ENCODE data around the gene AGAP2. TPM values are rescaled to one million over a fixed set of nuclear protein-coding genes. Genes with fewer than 3 reads are reported as not detected.

AGAP2 gene
- total and polyA plus RNA-seq, 2 of the 8 experiments (the other 6 are each of a cell fraction or from before 2014, with no cell fraction given), result 1.5 TPM

DNA sequence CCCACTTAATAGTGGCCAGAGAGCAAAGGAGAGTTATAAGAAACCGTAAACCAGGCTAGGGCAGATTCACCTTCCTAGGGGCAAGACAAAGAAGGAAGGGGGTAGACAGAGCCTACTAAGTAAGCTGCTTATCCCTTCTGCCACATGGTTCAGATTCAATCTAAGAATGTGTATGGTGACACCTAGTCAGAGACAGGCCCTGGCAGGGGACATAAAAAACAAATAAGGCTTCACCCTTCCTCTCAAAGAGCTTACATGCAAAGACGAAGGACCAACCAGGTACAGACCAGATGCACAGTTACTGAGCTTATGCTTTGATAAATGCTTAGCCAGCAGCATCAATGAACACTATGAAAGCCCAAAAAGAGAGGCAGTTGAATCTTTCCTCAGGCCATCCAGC, 23.9 kb upstream of the AGAP2 start:
- no peak overlapping the region for H2AK5ac ChIP-seq (ENCODE audit: low read depth, low read length)
- no peak overlapping the region for H3K9ac ChIP-seq (replicated peaks in 1 of 4; ENCODE audit: extremely low read depth in 1 of 4, low read depth in 3 of 4, low read length in 3 of 4)
- peaks cover 11 to 22% (median 19%) of the 10 kb centered on the region in 4 experiments for H3K4me1 ChIP-seq (replicated peaks in 1 of 4; ENCODE audit: control insufficient read depth in 3 of 4, insufficient read depth in 4 of 4, low read length in 3 of 4)
- H2BK20ac ChIP-seq (ENCODE audit: low read length), result no peak overlapping the region
- no peak overlapping the region for H3K4me3 ChIP-seq (ENCODE audit: extremely low read depth in 1 of 4, insufficient read depth in 2 of 4, low read depth in 3 of 4, low read length in 4 of 4)
- CTCF ChIA-PET (ENCODE audit: partially characterized antibody), result interaction anchor here (0.7 to 1.3 kb wide), 3 partner anchors 19 to 36 kb away, joined by 3 to 5 read pairs (median 4); no protein-coding TSS in a partner anchor
- H4K5ac ChIP-seq (ENCODE audit: insufficient read length, low read depth, low read length), result no peak overlapping the region
- no peaks in the 10 kb centered on the region for H3K79me2 ChIP-seq (ENCODE audit: control insufficient read depth in 1 of 2, insufficient read depth in 2 of 2, low read length in 2 of 2)
- H2BK12ac ChIP-seq (ENCODE audit: low read depth, low read length), result no peak overlapping the region
- no peak overlapping the region for H2AFZ ChIP-seq (ENCODE audit: low read length)
- peaks cover 0 to 3% (median 0%) of the 10 kb centered on the region in 4 experiments; a peak in 2 of 8 replicates for H3K36me3 ChIP-seq (ENCODE audit: control insufficient read depth in 2 of 4, insufficient read depth in 4 of 4, low read length in 3 of 4)
- H4K91ac ChIP-seq (replicated peaks; ENCODE audit: insufficient read length, low read length), result no peak overlapping the region
- no peak overlapping the region for H3K27ac ChIP-seq (ENCODE audit: low read depth, low read length)
- DNase-seq (ENCODE audit: low read depth in 1 of 2, low spot score in 2 of 2) (no peak), FAIRE-seq (no peak)
- H3K27me3 ChIP-seq (replicated peaks in 1 of 4; ENCODE audit: control insufficient read depth in 3 of 4, extremely low read depth in 1 of 4, insufficient read depth in 3 of 4, low read length in 3 of 4), result peaks cover 22 to 47% (median 41%) of the 10 kb centered on the region in 4 experiments
- H2BK15ac ChIP-seq (ENCODE audit: low read length), result no peak overlapping the region
- H3K79me1 ChIP-seq (ENCODE audit: low read depth, low read length), result no peaks in the 10 kb centered on the region
- no peaks in the 10 kb centered on the region for H3K9me3 ChIP-seq (ENCODE audit: insufficient read depth in 2 of 2, low read depth in 1 of 2, low read length in 1 of 2)
- H3K14ac ChIP-seq (ENCODE audit: insufficient read length), result no peak overlapping the region
- no peak for TF ChIP-seq CBX5 (IDR thresholded peaks at IDR 0.05; ENCODE audit: low read depth, low read length)
- no peak for TF ChIP-seq TBP (IDR thresholded peaks at IDR 0.05; ENCODE audit: low read depth, low read length)
- TF ChIP-seq TCF12 (IDR thresholded peaks at IDR 0.05; ENCODE audit: low read depth, low read length), result no peak
- no peak for TF ChIP-seq RNF2 (IDR thresholded peaks at IDR 0.05; ENCODE audit: borderline replicate concordance, low read depth, low read length, missing control alignments, poor library complexity, severe bottlenecking)
- TF ChIP-seq, protein P1, sequence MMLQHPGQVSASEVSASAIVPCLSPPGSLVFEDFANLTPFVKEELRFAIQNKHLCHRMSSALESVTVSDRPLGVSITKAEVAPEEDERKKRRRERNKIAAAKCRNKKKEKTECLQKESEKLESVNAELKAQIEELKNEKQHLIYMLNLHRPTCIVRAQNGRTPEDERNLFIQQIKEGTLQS (IDR thresholded peaks at IDR 0.05; ENCODE audit: insufficient read depth, low read depth, low read length), result no peak
- TF ChIP-seq, protein P2, sequence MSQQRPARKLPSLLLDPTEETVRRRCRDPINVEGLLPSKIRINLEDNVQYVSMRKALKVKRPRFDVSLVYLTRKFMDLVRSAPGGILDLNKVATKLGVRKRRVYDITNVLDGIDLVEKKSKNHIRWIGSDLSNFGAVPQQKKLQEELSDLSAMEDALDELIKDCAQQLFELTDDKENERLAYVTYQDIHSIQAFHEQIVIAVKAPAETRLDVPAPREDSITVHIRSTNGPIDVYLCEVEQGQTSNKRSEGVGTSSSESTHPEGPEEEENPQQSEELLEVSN (IDR thresholded peaks at IDR 0.05), result no peak
- no peak for TF ChIP-seq RAD21 (IDR thresholded peaks at IDR 0.05 in 1 of 2, conservative IDR thresholded peaks at IDR 0.05 in 1 of 2; ENCODE audit: low read depth in 2 of 2, low read length in 2 of 2)
- no peak for TF ChIP-seq ZNF274 (IDR thresholded peaks at IDR 0.05; ENCODE audit: borderline replicate concordance, extremely low read depth, low read length)
- H4K20me1 ChIP-seq (replicated peaks in 1 of 2; ENCODE audit: control insufficient read depth in 1 of 2, insufficient read depth in 2 of 2, low read length in 2 of 2), result peaks cover 0 to 14% of the 10 kb centered on the region in 2 experiments
- peaks cover 23% of the 10 kb centered on the region for H3K23me2 ChIP-seq (ENCODE audit: low read depth, low read length)
- no peak overlapping the region for H3K18ac ChIP-seq (ENCODE audit: extremely low read depth, low read length)
- no peak overlapping the region for H3K23ac ChIP-seq (ENCODE audit: insufficient read length)
- H3K56ac ChIP-seq (replicated peaks; ENCODE audit: insufficient read length, low read depth, low read length), result no peak overlapping the region
- H3K4me2 ChIP-seq (ENCODE audit: insufficient read depth in 1 of 2, low read depth in 2 of 2, low read length in 2 of 2), result no peak overlapping the region
- POLR2A ChIA-PET (ENCODE audit: partially characterized antibody), result interaction anchor here (1.0 to 5.4 kb wide), 3 partner anchors 10 to 37 kb away, joined by 3 to 21 read pairs (median 3); partner anchors contain the start of genes EEF1AKMT3, METTL1 and TSPAN31
- no peak overlapping the region for H3K4ac ChIP-seq (replicated peaks; ENCODE audit: insufficient read length, low read depth, low read length)
- H2BK120ac ChIP-seq (replicated peaks; ENCODE audit: low read depth, low read length), result no peak overlapping the region
- no peak overlapping the region for H4K8ac ChIP-seq (ENCODE audit: extremely low read depth, insufficient read depth, low read length)
- no peak overlapping the region for H2BK5ac ChIP-seq (ENCODE audit: low read depth, low read length)
- WGBS, 2 experiments (ENCODE audit: extremely low coverage in 1 of 2, insufficient coverage in 1 of 2, insufficient read length in 1 of 2, insufficient replicate concordance in 2 of 2, low coverage in 1 of 2, low lambda C conversion rate in 2 of 2, missing lambda C conversion rate in 1 of 2), result 79% methylated on average over 2 of the region's 2 CpGs; no CpG with 5 or more reads in 1 of the 2 experiments
